ENCODE results near the gene ARHGEF5.

- no peak for TF ChIP-seq CTCF (conservative IDR thresholded peaks at IDR 0.05; ENCODE audit: low read length)
- TF ChIP-seq EZH2phosphoT487 (IDR thresholded peaks at IDR 0.05; ENCODE audit: borderline replicate concordance, low read depth, low read length), result no peak
Observed at GRCh38 chr7:144414815-144415214, 59.6 kb downstream of the ARHGEF5 start.
